K562 (cell line): Measurements from ENCODE around the gene MMS19. TPM values are rescaled to one million over a fixed set of nuclear protein-coding genes. Genes with fewer than 3 reads are reported as not detected.
A peak's percentile ranks its signal among the peaks of the same experiment; 100 is the strongest.

ENCODE experiments used
- ATF7 ChIP-seq: fragments of 450-650 bp; IDR thresholded peaks from 2 replicates; pipeline ENCODE4 v1.7.1; 2014; ENCODE audit warnings: mild to moderate bottlenecking, moderate library complexity
- BCOR ChIP-seq: fragments of 450-650 bp; IDR thresholded peaks from 2 replicates; pipeline ENCODE4 v1.6.1; 2016
- CBX1 ChIP-seq: sonication (generic); IDR thresholded peaks from 2 replicates; pipeline ENCODE4 v1.6.1; 2016; ENCODE audit warnings: antibody characterized with exemption, low read depth, mild to moderate bottlenecking
- CBX5 ChIP-seq: IDR thresholded peaks from 2 replicates; pipeline ENCODE4 v1.6.1; 2014; ENCODE audit warnings: low read depth, borderline replicate concordance
- CREB1 ChIP-seq, 2 experiments: sonication (generic) in 1 of 2; formaldehyde crosslinking in 1 of 2; IDR thresholded peaks; 2 replicates each; pipeline versions ENCODE4 v1.6.1 to v1.8.0; 2012 to 2022; ENCODE audit warnings: inconsistent platforms in 1 of 2, mild to moderate bottlenecking in 1 of 2, missing genetic modification reagents in 1 of 2, moderate library complexity in 1 of 2
- CTCF ChIP-seq, 3 experiments: IDR thresholded peaks in 2 of 3; conservative IDR thresholded peaks in 1 of 3; 2 replicates each; pipeline ENCODE4 v1.5.1; 2011 to 2012; ENCODE audit warnings: low read length in 3 of 3, mild to moderate bottlenecking in 3 of 3, control low read depth in 2 of 3, improper control_type of control experiment in 1 of 3, inconsistent platforms in 1 of 3, low read depth in 1 of 3, mixed read lengths in 1 of 3, moderate library complexity in 1 of 3; ENCODE audit not compliant: insufficient read depth in 2 of 3
- DIDO1 ChIP-seq: fragments of 450-650 bp; IDR thresholded peaks from 2 replicates; pipeline ENCODE4 v1.6.1; 2016; ENCODE audit warnings: low read depth, missing biosample characterization, missing genetic modification characterization
- ETV1 ChIP-seq: fragments of 450-650 bp; conservative IDR thresholded peaks from 2 replicates; pipeline ENCODE4 v1.6.1; 2016; ENCODE audit warnings: missing genetic modification characterization, control low read depth, low read depth, missing compliant biosample characterization
- HBP1 ChIP-seq: fragments of 450-650 bp; formaldehyde crosslinking; IDR thresholded peaks from 2 replicates; pipeline ENCODE4 v1.4.0; 2022; ENCODE audit warnings: missing genetic modification characterization
- HLTF ChIP-seq: fragments of 450-650 bp; IDR thresholded peaks from 2 replicates; pipeline ENCODE4 v1.6.1; 2016
- JUND ChIP-seq, 2 experiments: IDR thresholded peaks; 2 replicates in 1 of 2; 3 replicates in 1 of 2; pipeline ENCODE4 v1.6.1; 2011; ENCODE audit warnings: borderline replicate concordance in 2 of 2, low read depth in 2 of 2, low read length in 2 of 2, improper control_type of control experiment in 1 of 2, missing biosample characterization in 1 of 2, missing genetic modification characterization in 1 of 2, missing genetic modification reagents in 1 of 2
- MAX ChIP-seq: sonication (generic); formaldehyde crosslinking; IDR thresholded peaks from 2 replicates; pipeline ENCODE4 v1.9.0; 2022; ENCODE audit warnings: mild to moderate bottlenecking, missing genetic modification reagents
- MCM7 ChIP-seq, 2 experiments: fragments of 450-650 bp; IDR thresholded peaks; 2 replicates each; pipeline ENCODE4 v1.6.1; 2016 to 2018
- MXD1 ChIP-seq: fragments of 250-450 bp; sonication (Bioruptor Pico); IDR thresholded peaks from 2 replicates; pipeline ENCODE4 v1.8.0; 2021; ENCODE audit warnings: borderline replicate concordance, mild to moderate bottlenecking, moderate library complexity; ENCODE audit not compliant: poor library complexity, severe bottlenecking
- SAFB ChIP-seq: fragments of 200-400 bp; formaldehyde crosslinking; IDR thresholded peaks from 2 replicates; pipeline ENCODE4 v1.6.1; 2017; ENCODE audit warnings: low read depth, low read length, borderline replicate concordance
- SMAD1 ChIP-seq: fragments of 150-350 bp; IDR thresholded peaks from 2 replicates; pipeline ENCODE4 v1.6.1; 2014; ENCODE audit warnings: low read length, low read depth; ENCODE audit not compliant: partially characterized antibody
- TEAD1 ChIP-seq, 2 experiments: fragments of 450-650 bp in 1 of 2; sonication (generic) in 1 of 2; formaldehyde crosslinking; IDR thresholded peaks; 2 replicates each; pipeline versions ENCODE4 v1.4.0 to v1.8.0; 2020 to 2022; ENCODE audit warnings: mild to moderate bottlenecking in 2 of 2, missing genetic modification reagents in 1 of 2
- TFAP4 ChIP-seq: sonication (generic); formaldehyde crosslinking; IDR thresholded peaks from 2 replicates; pipeline ENCODE4 v1.8.0; 2022; ENCODE audit warnings: missing genetic modification reagents, mild to moderate bottlenecking, moderate library complexity, borderline replicate concordance
- U2AF2 ChIP-seq: fragments of 200-400 bp; formaldehyde crosslinking; optimal IDR thresholded peaks from 2 replicates; pipeline ENCODE3; 2017; ENCODE audit warnings: low read depth, mild to moderate bottlenecking, low read length
- ZC3H11A ChIP-seq: IDR thresholded peaks from 2 replicates; pipeline ENCODE4 v1.6.1; 2012; ENCODE audit warnings: low read depth, low read length, improper control_type of control experiment
- ZNF695 ChIP-seq: fragments of 450-650 bp; formaldehyde crosslinking; IDR thresholded peaks from 2 replicates; pipeline ENCODE4 v1.4.0; 2020; ENCODE audit warnings: mild to moderate bottlenecking, moderate library complexity
- ZNF717 ChIP-seq: fragments of 250-450 bp; sonication (Bioruptor Pico); IDR thresholded peaks from 2 replicates; pipeline ENCODE4 v1.5.0; 2021
- polyA plus RNA-seq, 8 experiments: library from polyadenylated mRNA; depleted of rRNA in 4 of 8; stranded (reverse) in 5 of 8; unstranded in 3 of 8; fragments of >200 nt; fragmentation: Nextera tagmentation in 2 of 8; fragmentation: Illumina TruSeq in 1 of 8; extraction: Ambion mirVana in 2 of 8; extraction: Trizol in 1 of 8; gene quantifications; 2 replicates each; pipeline versions ENCODE4 v1.2.1 to v1.2.3, GENCODE V29; 2011 to 2014; ENCODE audit warnings: inconsistent platforms in 1 of 8, missing spikeins in 1 of 8
- total RNA-seq, 7 experiments: library from RNA; depleted of rRNA in 6 of 7; stranded (reverse); fragments of >200 nt in 6 of 7; fragmentation: Illumina TruSeq in 2 of 7; extraction: Trizol in 2 of 7; gene quantifications; 2 replicates each; pipeline versions ENCODE4 v1.2.1 to v1.2.3, GENCODE V29; 2011 to 2021; ENCODE audit warnings: low replicate concordance in 1 of 7

MMS19 gene
- total and polyA plus RNA-seq, 9 of the 15 experiments (the other 6 are each of a cell fraction or from before 2014, with no cell fraction given) = 40.1 to 110 (median 62.9) TPM

GRCh38 chr10:97425964-97426775 is 72.1 kb downstream of the MMS19 start, which contains the start of gene PGAM1 (continued):
- no peak for TF ChIP-seq HLTF
- no peak for TF ChIP-seq ZC3H11A
- 0 out of 2 replicates have a peak, but pooled peaks have one; percentile 56 for TF ChIP-seq ATF7
- TF ChIP-seq SMAD1 = no peak
- TF ChIP-seq ZNF717 (CRISPR knock-in tag) = no peak
- TF ChIP-seq CBX5 = no peak
- no peak for TF ChIP-seq MCM7 (IDR thresholded peaks at IDR 0.05)
- no peak for TF ChIP-seq BCOR
- no peak for TF ChIP-seq U2AF2
- no peak for TF ChIP-seq CBX1
- TF ChIP-seq JUND (IDR thresholded peaks at IDR 0.05; ENCODE audit: borderline replicate concordance, low read depth, low read length) = peak; percentile 24; the same call in 1 of the 2 replicates
- no peak; the same call in 2 of the 3 replicates for TF ChIP-seq JUND (tag; IDR thresholded peaks at IDR 0.05; ENCODE audit: borderline replicate concordance, low read depth, low read length)
- TF ChIP-seq CTCF (IDR thresholded peaks at IDR 0.05 in 2 of 3, conservative IDR thresholded peaks at IDR 0.05 in 1 of 3; ENCODE audit: insufficient read depth in 2 of 3, low read depth in 1 of 3, low read length in 3 of 3) = peak; percentile 62 to 87 (median 78)
- TF ChIP-seq TFAP4 (CRISPR knock-in tag) = peak; percentile 65
- TF ChIP-seq MAX (CRISPR knock-in tag) = peak; percentile 78
- peak; percentile 32; the same call in 1 of the 2 replicates for TF ChIP-seq ETV1
- TF ChIP-seq CREB1 (IDR thresholded peaks at IDR 0.05) = 0 out of 2 replicates have a peak, but pooled peaks have one; percentile 39
- TF ChIP-seq CREB1 (CRISPR knock-in tag; IDR thresholded peaks at IDR 0.05) = peak; percentile 78
- no peak for TF ChIP-seq HBP1
- no peak for TF ChIP-seq MXD1 (CRISPR knock-in tag)
- TF ChIP-seq TEAD1 (CRISPR knock-in tag; IDR thresholded peaks at IDR 0.05) = peak in 1 of 2 experiments; percentile 61; a peak in 1 of 4 replicates
- no peak for TF ChIP-seq SAFB
- TF ChIP-seq ZNF695 = no peak
- TF ChIP-seq DIDO1 (tag) = no peak
